Trophoblast cell (in vitro differentiated cells and primary cell): Measurements from ENCODE around the gene FGF10.

Experiments used
- DNase-seq, 2 donors: peaks; one replicate each; pipeline ENCODE4 v3.0.0-alpha.2; 2016
- H2AFZ ChIP-seq: 2 replicates; pipeline ENCODE4 v1.6.1; 2013; ENCODE audit warnings: low read length, moderate library complexity, mild to moderate bottlenecking; ENCODE audit not compliant: insufficient read depth, poor library complexity
- H2AK5ac ChIP-seq: 2 replicates; pipeline ENCODE4 v1.6.1; 2013; ENCODE audit warnings: mild to moderate bottlenecking, low read length
- H2BK120ac ChIP-seq: 2 replicates; pipeline ENCODE4 v1.6.1; 2013; ENCODE audit warnings: low read length, mild to moderate bottlenecking, moderate library complexity; ENCODE audit not compliant: insufficient read depth, poor library complexity
- H2BK12ac ChIP-seq: 2 replicates; pipeline ENCODE4 v1.6.1; 2013; ENCODE audit warnings: mild to moderate bottlenecking, low read length, moderate library complexity
- H2BK5ac ChIP-seq: 2 replicates; pipeline ENCODE4 v1.6.1; 2013; ENCODE audit warnings: low read length, low read depth, moderate library complexity, mild to moderate bottlenecking; ENCODE audit not compliant: poor library complexity
- H3K14ac ChIP-seq: 2 replicates; pipeline ENCODE4 v1.6.1; 2013; ENCODE audit warnings: mild to moderate bottlenecking, low read length
- H3K18ac ChIP-seq: 2 replicates; pipeline ENCODE4 v1.6.1; 2013; ENCODE audit warnings: mild to moderate bottlenecking, low read length
- H3K23ac ChIP-seq: 2 replicates; pipeline ENCODE4 v1.6.1; 2013; ENCODE audit warnings: low read length
- H3K27ac ChIP-seq: 2 replicates; pipeline ENCODE4 v1.5.1; 2013; ENCODE audit warnings: low read depth, mild to moderate bottlenecking, inconsistent platforms, low read length, moderate library complexity
- H3K27me3 ChIP-seq: 2 replicates; pipeline ENCODE4 v1.6.1; 2013; ENCODE audit warnings: inconsistent platforms, mild to moderate bottlenecking, low read length, moderate library complexity; ENCODE audit not compliant: insufficient read depth
- H3K36me3 ChIP-seq, 2 experiments: 1 replicate in 1 of 2; 2 replicates in 1 of 2; pipeline ENCODE4 v1.6.1; 2013; ENCODE audit warnings: low read length in 2 of 2, mild to moderate bottlenecking in 2 of 2, moderate library complexity in 1 of 2; ENCODE audit not compliant: insufficient read depth in 2 of 2, control insufficient read depth in 1 of 2
- H3K4ac ChIP-seq: 2 replicates; pipeline ENCODE4 v1.6.1; 2013; ENCODE audit warnings: low read depth, mild to moderate bottlenecking, low read length, moderate library complexity
- H3K4me1 ChIP-seq, 2 experiments: 1 replicate in 1 of 2; 2 replicates in 1 of 2; pipeline ENCODE4 v1.6.1; 2013; ENCODE audit warnings: low read length in 2 of 2, mild to moderate bottlenecking in 2 of 2, moderate library complexity in 1 of 2; ENCODE audit not compliant: insufficient read depth in 2 of 2, control insufficient read depth in 1 of 2
- H3K4me2 ChIP-seq: 2 replicates; pipeline ENCODE4 v1.6.1; 2013; ENCODE audit warnings: inconsistent platforms, mild to moderate bottlenecking, low read length, moderate library complexity
- H3K4me3 ChIP-seq: 2 replicates; pipeline ENCODE4 v1.5.1; 2013; ENCODE audit warnings: mild to moderate bottlenecking, low read depth, low read length, inconsistent platforms
- H3K79me1 ChIP-seq: one replicate; pipeline ENCODE4 v1.6.1; 2013; ENCODE audit warnings: low read length
- H3K79me2 ChIP-seq: 2 replicates; pipeline ENCODE4 v1.6.1; 2013; ENCODE audit warnings: low read length, mild to moderate bottlenecking; ENCODE audit not compliant: control insufficient read depth, insufficient read depth, poor library complexity
- H3K9ac ChIP-seq: 2 replicates; pipeline ENCODE4 v1.6.1; 2013; ENCODE audit warnings: mild to moderate bottlenecking, low read length
- H3K9me3 ChIP-seq: 2 replicates; pipeline ENCODE4 v1.6.1; 2013; ENCODE audit warnings: low read depth, mild to moderate bottlenecking, control low read depth, inconsistent platforms, low read length; ENCODE audit not compliant: insufficient read depth
- H4K12ac ChIP-seq: 2 replicates; pipeline ENCODE4 v1.6.1; 2013; ENCODE audit warnings: low read depth, mild to moderate bottlenecking, low read length, moderate library complexity
- H4K8ac ChIP-seq: 2 replicates; pipeline ENCODE4 v1.6.1; 2013; ENCODE audit warnings: low read depth, mild to moderate bottlenecking, low read length, moderate library complexity
- H4K91ac ChIP-seq: one replicate; pipeline ENCODE4 v1.6.1; 2013; ENCODE audit warnings: low read depth, mild to moderate bottlenecking, low read length, moderate library complexity
- WGBS: extraction: QIAGEN DNeasy Blood & Tissue Kit; methylation state at CpG from one replicate; pipeline ENCODE4 v1.1.7; 2013; ENCODE audit warnings: missing lambda C conversion rate; ENCODE audit not compliant: insufficient read length, insufficient coverage; ENCODE audit errors: extremely low coverage; 5-methylcytosine and 5-hydroxymethylcytosine counted together

The FGF10 gene

GRCh38 chr5:44266882-44267576, 122.2 kb downstream of the FGF10 start:
- no peak overlapping the region for H3K4me3 ChIP-seq
- WGBS, result no CpG with 5 or more reads among the region's 2 CpGs
- no peak overlapping the region for H2BK12ac ChIP-seq
- H2BK120ac ChIP-seq, result no peak overlapping the region
- H4K91ac ChIP-seq, result no peak overlapping the region
- no peak overlapping the region for H3K4ac ChIP-seq
- no peaks in the 10 kb centered on the region for H3K36me3 ChIP-seq
- no peak overlapping the region for H4K8ac ChIP-seq
- H2BK5ac ChIP-seq, result no peak overlapping the region
- no peak overlapping the region for H2AFZ ChIP-seq
- H3K4me2 ChIP-seq, result no peak overlapping the region
- peak in 1 of 2 donors; percentile 1 for DNase-seq
- H2AK5ac ChIP-seq, result no peak overlapping the region
- H3K79me1 ChIP-seq, result no peaks in the 10 kb centered on the region
- H3K14ac ChIP-seq, result no peak overlapping the region
- H3K79me2 ChIP-seq, result no peaks in the 10 kb centered on the region
- no peak overlapping the region for H3K27ac ChIP-seq
- no peak overlapping the region for H3K23ac ChIP-seq
- H3K9me3 ChIP-seq, result no peaks in the 10 kb centered on the region
- H3K9ac ChIP-seq, result no peak overlapping the region
- peaks cover 2 to 3% of the 10 kb centered on the region in 2 experiments for H3K4me1 ChIP-seq
- no peak overlapping the region for H3K18ac ChIP-seq
- no peaks in the 10 kb centered on the region for H3K27me3 ChIP-seq
- no peak overlapping the region for H4K12ac ChIP-seq

GRCh38 chr5:44265713-44266112, 123.5 kb downstream of the FGF10 start:
- no peaks in the 10 kb centered on the region for H3K9me3 ChIP-seq
- H3K27ac ChIP-seq, result no peak overlapping the region
- H3K4me1 ChIP-seq, result peaks cover 2 to 3% of the 10 kb centered on the region in 2 experiments
- H3K4ac ChIP-seq, result no peak overlapping the region
- no peak overlapping the region for H2AFZ ChIP-seq
- H3K79me2 ChIP-seq, result no peaks in the 10 kb centered on the region
- no peak overlapping the region for H2BK5ac ChIP-seq
- H3K27me3 ChIP-seq, result no peaks in the 10 kb centered on the region
- H2BK12ac ChIP-seq, result no peak overlapping the region
- H2AK5ac ChIP-seq, result no peak overlapping the region
- no peak overlapping the region for H3K23ac ChIP-seq
- no peak overlapping the region for H3K9ac ChIP-seq
- DNase-seq, result no peak
- H4K8ac ChIP-seq, result no peak overlapping the region
- no peak overlapping the region for H4K12ac ChIP-seq
- H3K14ac ChIP-seq, result no peak overlapping the region
- H3K36me3 ChIP-seq, result no peaks in the 10 kb centered on the region
- no peak overlapping the region for H2BK120ac ChIP-seq
- no peak overlapping the region for H3K4me2 ChIP-seq
- no peak overlapping the region for H3K4me3 ChIP-seq
- H4K91ac ChIP-seq, result no peak overlapping the region
- H3K18ac ChIP-seq, result no peak overlapping the region
- H3K79me1 ChIP-seq, result no peaks in the 10 kb centered on the region

- Histone ChIP-seq H3K23ac (no peak overlapping the region), H3K9ac (no peak overlapping the region), H2AK5ac (no peak overlapping the region), H2BK5ac (no peak overlapping the region), H3K4me1 (no peaks in the 10 kb centered on the region), H3K4ac (no peak overlapping the region), H3K27me3 (no peaks in the 10 kb centered on the region), H3K36me3 (no peaks in the 10 kb centered on the region), H2BK12ac (no peak overlapping the region), H2BK120ac (no peak overlapping the region), H3K79me2 (no peaks in the 10 kb centered on the region), H4K12ac (no peak overlapping the region), H3K27ac (no peak overlapping the region), H3K4me2 (no peak overlapping the region), H3K79me1 (no peaks in the 10 kb centered on the region), H3K9me3 (no peaks in the 10 kb centered on the region), H3K14ac (no peak overlapping the region), H3K18ac (no peak overlapping the region), H4K8ac (no peak overlapping the region), H3K4me3 (no peak overlapping the region), H4K91ac (no peak overlapping the region), H2AFZ (no peak overlapping the region)
- no peak for DNase-seq
Measured at GRCh38 chr5:44260793-44261192, 128.4 kb downstream of the FGF10 start.

- Histone ChIP-seq H4K91ac (no peak overlapping the region), H2BK5ac (no peak overlapping the region), H2AFZ (no peak overlapping the region), H3K14ac (no peak overlapping the region), H3K9me3 (no peaks in the 10 kb centered on the region), H3K36me3 (no peaks in the 10 kb centered on the region), H3K27ac (no peak overlapping the region), H4K12ac (no peak overlapping the region), H3K4me2 (no peak overlapping the region), H3K4ac (no peak overlapping the region), H2AK5ac (no peak overlapping the region), H2BK12ac (no peak overlapping the region), H3K18ac (no peak overlapping the region), H3K4me3 (no peak overlapping the region), H4K8ac (no peak overlapping the region), H3K23ac (no peak overlapping the region), H3K9ac (no peak overlapping the region), H3K79me1 (no peaks in the 10 kb centered on the region), H2BK120ac (no peak overlapping the region), H3K27me3 (no peaks in the 10 kb centered on the region), H3K79me2 (no peaks in the 10 kb centered on the region), H3K4me1 (no peaks in the 10 kb centered on the region)
- no CpG with 5 or more reads among the region's 4 CpGs for WGBS
- no peak for DNase-seq
Measured at GRCh38 chr5:44257653-44258365, 131.4 kb downstream of the FGF10 start.
